ENCODE measurements around the gene CCDC195. TPM values are rescaled to one million over a fixed set of nuclear protein-coding genes. Genes with fewer than 3 reads are reported as not detected.

CCDC195 gene
- polyA plus RNA-seq, 1 experiment, result not detected

DNA sequence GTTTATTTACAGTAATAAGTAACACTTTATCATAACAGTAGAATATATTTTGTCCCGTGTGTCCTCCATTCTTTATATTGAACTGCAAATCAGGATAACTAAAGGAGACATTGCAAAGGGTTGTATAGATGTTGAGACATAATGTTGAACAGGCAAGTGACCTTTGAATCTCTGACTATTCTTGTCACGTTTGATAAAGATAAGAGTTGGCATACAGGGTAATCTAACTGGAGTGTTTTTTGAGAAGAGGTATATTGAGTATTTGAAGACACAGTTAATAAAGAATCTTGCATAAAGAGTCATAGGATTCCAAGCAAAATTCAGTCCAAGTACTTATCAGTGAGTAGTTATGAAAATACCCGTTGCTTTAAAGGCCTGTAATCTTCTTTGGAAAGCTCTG lies 21.7 kb downstream of the CCDC195 start:
- Histone ChIP-seq H3K9me3 (ENCODE audit: control insufficient read depth, insufficient read depth, low read length) (no peaks in the 10 kb centered on the region), H3K27ac (ENCODE audit: low read depth, low read length) (no peak overlapping the region), H3K4me3 (ENCODE audit: low read depth, low read length) (no peak overlapping the region), H3K27me3 (ENCODE audit: control insufficient read depth, insufficient read depth, low read length) (peaks cover 2% of the 10 kb centered on the region)
- POLR2A ChIA-PET, result no interaction called here
- CTCF ChIA-PET, result no interaction called here
- DNase-seq (ENCODE audit: low read depth, low spot score), result no peak
- TF ChIP-seq, protein P1, sequence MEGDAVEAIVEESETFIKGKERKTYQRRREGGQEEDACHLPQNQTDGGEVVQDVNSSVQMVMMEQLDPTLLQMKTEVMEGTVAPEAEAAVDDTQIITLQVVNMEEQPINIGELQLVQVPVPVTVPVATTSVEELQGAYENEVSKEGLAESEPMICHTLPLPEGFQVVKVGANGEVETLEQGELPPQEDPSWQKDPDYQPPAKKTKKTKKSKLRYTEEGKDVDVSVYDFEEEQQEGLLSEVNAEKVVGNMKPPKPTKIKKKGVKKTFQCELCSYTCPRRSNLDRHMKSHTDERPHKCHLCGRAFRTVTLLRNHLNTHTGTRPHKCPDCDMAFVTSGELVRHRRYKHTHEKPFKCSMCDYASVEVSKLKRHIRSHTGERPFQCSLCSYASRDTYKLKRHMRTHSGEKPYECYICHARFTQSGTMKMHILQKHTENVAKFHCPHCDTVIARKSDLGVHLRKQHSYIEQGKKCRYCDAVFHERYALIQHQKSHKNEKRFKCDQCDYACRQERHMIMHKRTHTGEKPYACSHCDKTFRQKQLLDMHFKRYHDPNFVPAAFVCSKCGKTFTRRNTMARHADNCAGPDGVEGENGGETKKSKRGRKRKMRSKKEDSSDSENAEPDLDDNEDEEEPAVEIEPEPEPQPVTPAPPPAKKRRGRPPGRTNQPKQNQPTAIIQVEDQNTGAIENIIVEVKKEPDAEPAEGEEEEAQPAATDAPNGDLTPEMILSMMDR (IDR thresholded peaks at IDR 0.05; ENCODE audit: low read depth, low read length), result no peak

DNA sequence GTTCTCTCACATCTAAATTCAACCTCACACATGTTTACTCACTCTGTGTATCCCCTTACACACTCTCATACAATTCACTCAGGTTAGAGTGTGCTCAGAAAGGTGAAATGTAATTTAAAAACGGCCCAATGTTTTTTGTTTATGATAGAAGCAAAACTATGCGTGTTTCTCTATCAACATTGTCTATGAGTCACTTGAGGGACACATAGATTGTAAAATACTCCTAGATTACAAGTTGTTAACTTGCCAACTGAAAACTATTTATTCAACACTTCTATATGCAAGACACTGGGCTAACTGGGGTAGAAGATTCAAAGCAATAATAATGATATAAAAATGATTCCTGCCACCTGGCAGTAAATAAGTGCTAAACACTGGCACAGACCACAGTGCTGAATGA lies 24.6 kb downstream of the CCDC195 start:
- DNase-seq (ENCODE audit: low read depth, low spot score), result no peak
- ChIA-PET POLR2A (no interaction called here), CTCF (no interaction called here)
- no peak overlapping the region for H3K4me3 ChIP-seq (ENCODE audit: low read depth, low read length)
- TF ChIP-seq, protein P1 (IDR thresholded peaks at IDR 0.05; ENCODE audit: low read depth, low read length), result no peak
- H3K27me3 ChIP-seq (ENCODE audit: control insufficient read depth, insufficient read depth, low read length), result no peaks in the 10 kb centered on the region
- H3K27ac ChIP-seq (ENCODE audit: low read depth, low read length), result no peak overlapping the region
- H3K9me3 ChIP-seq (ENCODE audit: control insufficient read depth, insufficient read depth, low read length), result no peaks in the 10 kb centered on the region

DNA sequence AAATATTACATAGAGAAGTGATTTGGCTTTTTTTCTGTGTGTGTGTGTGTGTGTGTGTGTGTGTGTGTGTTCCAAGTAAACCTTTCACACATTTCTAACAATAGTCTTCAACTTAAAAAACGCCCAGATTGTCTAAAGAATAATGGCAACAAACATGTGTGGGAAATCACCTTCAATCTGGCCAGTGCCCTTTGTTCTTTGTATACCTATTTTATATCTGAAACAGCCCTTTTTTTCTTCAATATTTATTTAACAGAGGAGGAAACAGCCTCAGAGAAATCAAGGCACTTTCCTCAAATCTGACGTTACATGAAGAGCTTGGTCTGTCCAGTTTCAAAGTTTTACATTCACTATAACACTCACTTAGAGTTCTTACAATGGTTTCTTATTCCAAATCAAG lies 25.3 kb downstream of the CCDC195 start:
- Histone ChIP-seq H3K9me3 (ENCODE audit: control insufficient read depth, insufficient read depth, low read length) (no peaks in the 10 kb centered on the region), H3K27ac (ENCODE audit: low read depth, low read length) (no peak overlapping the region), H3K27me3 (ENCODE audit: control insufficient read depth, insufficient read depth, low read length) (no peaks in the 10 kb centered on the region), H3K4me3 (ENCODE audit: low read depth, low read length) (no peak overlapping the region)
- DNase-seq (ENCODE audit: low read depth, low spot score), result no peak
- ChIA-PET CTCF (no interaction called here), POLR2A (no interaction called here)
- TF ChIP-seq, protein P1 (IDR thresholded peaks at IDR 0.05; ENCODE audit: low read depth, low read length), result no peak

DNA sequence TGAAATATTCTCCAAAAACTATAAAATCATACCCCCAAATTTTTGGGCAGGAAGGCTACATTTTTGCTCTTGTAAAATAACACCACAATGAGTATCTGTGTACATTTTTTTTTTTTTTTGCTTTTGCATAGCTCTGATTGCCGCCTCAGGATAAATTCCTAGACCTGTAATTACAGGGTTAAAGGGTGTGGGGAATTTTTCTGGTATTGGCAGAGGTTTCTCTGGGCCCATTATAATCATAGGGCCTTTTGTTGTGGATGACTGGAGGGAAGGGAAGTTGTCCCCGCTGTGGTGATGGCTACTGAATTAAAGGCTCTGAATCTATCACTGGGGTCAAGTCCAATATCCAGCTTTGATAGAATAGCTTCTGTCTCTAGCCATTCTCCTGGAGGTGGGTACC lies 26.6 kb downstream of the CCDC195 start:
- Histone ChIP-seq H3K4me3 (ENCODE audit: low read depth, low read length) (no peak overlapping the region), H3K9me3 (ENCODE audit: control insufficient read depth, insufficient read depth, low read length) (no peaks in the 10 kb centered on the region), H3K27me3 (ENCODE audit: control insufficient read depth, insufficient read depth, low read length) (no peaks in the 10 kb centered on the region), H3K27ac (ENCODE audit: low read depth, low read length) (no peak overlapping the region)
- TF ChIP-seq, protein P1 (IDR thresholded peaks at IDR 0.05; ENCODE audit: low read depth, low read length), result no peak
- DNase-seq (ENCODE audit: low read depth, low spot score), result no peak
- ChIA-PET CTCF (no interaction called here), POLR2A (interaction anchor here (0.7 kb wide), 1 partner anchor 288 kb away, joined by 3 read pairs; the partner anchor contains the start of gene FAM124B)

DNA sequence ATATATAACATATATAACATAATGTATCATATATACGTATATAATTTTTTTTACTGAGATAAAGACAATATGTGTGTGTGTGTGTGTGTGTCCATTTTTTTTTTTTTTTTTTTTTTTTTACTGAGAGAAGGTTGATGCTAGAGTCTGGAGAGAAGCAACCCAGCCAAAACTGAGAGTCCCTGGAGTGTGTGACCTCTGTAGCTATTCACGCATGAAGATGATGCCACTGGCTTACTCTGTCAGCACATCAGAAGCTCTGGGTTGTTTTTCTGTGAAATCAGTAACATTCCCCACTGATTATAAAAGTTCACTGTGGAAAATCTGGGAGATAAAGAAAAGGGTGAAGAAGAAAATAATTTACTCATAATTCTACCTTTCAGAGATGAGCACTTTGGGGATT lies 27.2 kb downstream of the CCDC195 start:
- DNase-seq (ENCODE audit: low read depth, low spot score), result no peak
- H3K27me3 ChIP-seq (ENCODE audit: control insufficient read depth, insufficient read depth, low read length), result no peaks in the 10 kb centered on the region
- TF ChIP-seq, protein P1 (IDR thresholded peaks at IDR 0.05; ENCODE audit: low read depth, low read length), result no peak
- H3K9me3 ChIP-seq (ENCODE audit: control insufficient read depth, insufficient read depth, low read length), result no peaks in the 10 kb centered on the region
- ChIA-PET POLR2A (no interaction called here), CTCF (interaction anchor here (0.8 kb wide), 1 partner anchor 39 kb away, joined by 3 read pairs; no protein-coding TSS in a partner anchor)
- H3K4me3 ChIP-seq (ENCODE audit: low read depth, low read length), result no peak overlapping the region
- H3K27ac ChIP-seq (ENCODE audit: low read depth, low read length), result no peak overlapping the region
